22Rv1 (cell line): ENCODE results near the gene TKTL1.
"Not testable (repeated sequence)": the region's sequence is repeated elsewhere in the genome, so short reads cannot be mapped to it uniquely, and the experiment has no call there.

Experiments
- ZFX ChIP-seq: fragments of 450-650 bp; IDR thresholded peaks from 2 replicates; pipeline ENCODE4 v1.6.1; 2017; ENCODE audit warnings: antibody characterized with exemption, borderline replicate concordance
- TF ChIP-seq, protein P1 (sequence below): fragments of 450-650 bp; IDR thresholded peaks from 2 replicates; pipeline ENCODE4 v1.5.1; 2017; ENCODE audit warnings: mild to moderate bottlenecking

DNA sequence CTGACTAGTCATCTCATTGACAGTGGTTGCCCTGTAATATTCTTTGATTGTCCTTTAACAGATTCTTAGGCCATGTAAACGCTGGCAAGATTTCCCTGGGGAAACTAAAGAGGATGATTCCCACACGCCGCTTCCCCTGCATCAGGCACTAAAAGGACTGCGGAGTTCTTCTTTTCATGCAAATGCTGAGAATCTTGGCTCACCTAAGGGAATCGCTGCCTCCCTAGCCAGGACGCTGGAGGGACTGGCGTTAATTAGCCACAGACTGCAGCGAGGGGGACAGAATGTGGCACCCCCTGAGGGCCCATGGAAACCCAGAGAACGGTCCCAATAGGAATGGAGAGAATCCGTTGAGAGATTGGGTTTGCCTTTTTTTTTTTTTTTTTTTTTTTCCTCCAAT is 9.2 kb upstream of the TKTL1 start:
- TF ChIP-seq, protein P1, sequence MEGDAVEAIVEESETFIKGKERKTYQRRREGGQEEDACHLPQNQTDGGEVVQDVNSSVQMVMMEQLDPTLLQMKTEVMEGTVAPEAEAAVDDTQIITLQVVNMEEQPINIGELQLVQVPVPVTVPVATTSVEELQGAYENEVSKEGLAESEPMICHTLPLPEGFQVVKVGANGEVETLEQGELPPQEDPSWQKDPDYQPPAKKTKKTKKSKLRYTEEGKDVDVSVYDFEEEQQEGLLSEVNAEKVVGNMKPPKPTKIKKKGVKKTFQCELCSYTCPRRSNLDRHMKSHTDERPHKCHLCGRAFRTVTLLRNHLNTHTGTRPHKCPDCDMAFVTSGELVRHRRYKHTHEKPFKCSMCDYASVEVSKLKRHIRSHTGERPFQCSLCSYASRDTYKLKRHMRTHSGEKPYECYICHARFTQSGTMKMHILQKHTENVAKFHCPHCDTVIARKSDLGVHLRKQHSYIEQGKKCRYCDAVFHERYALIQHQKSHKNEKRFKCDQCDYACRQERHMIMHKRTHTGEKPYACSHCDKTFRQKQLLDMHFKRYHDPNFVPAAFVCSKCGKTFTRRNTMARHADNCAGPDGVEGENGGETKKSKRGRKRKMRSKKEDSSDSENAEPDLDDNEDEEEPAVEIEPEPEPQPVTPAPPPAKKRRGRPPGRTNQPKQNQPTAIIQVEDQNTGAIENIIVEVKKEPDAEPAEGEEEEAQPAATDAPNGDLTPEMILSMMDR = not testable (repeated sequence)
- TF ChIP-seq ZFX = not testable (repeated sequence)
